HG03342 (cell line): ENCODE data around the gene SEC23IP.

Experiments used
- ATAC-seq: cut with Tn5 transposase; IDR thresholded peaks from one replicate; pipeline ENCODE4 v1.9.1; 2021; ENCODE audit warnings: mild to moderate bottlenecking, moderate library complexity; ENCODE audit not compliant: unreplicated experiment

The SEC23IP gene

DNA sequence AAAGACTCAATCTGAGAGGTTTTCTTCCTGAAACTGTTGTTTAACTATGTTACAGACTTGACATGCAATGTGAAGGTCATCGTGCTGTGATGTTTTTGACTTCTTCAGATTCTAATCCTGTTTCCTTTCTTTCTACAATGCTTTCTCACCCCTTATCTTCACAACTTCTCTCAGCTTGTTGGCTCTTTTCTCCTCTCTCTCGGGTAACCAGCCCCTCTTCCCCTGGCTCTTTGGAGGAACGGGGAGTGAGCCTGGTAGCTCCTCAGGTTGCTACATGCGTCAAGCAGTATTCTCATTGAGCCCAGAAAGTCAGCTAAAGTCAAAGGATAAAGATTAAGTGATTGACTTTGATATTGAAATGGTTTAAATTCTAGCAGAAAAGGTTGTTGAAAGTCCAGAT, 40.1 kb downstream of the SEC23IP start:
- ATAC-seq = no peak

DNA sequence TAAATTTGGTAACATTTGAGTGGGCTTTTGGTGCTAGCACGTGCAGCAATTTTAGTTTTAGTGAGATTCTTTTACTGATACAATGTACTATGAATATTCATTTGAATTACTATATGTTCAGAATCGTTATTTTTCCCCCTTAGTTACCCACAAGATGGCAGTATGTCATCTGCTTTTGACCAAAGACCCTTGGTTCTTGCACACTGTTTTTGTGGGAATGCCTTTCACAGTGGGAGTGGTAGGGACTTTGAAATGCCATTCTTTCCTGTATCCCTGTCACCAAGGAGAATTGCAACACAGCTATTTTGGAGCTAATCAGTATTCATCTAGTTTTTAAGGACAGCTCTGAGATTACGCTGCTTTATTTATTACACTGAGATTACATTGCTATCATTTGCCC, 40.6 kb downstream of the SEC23IP start:
- no peak for ATAC-seq

DNA sequence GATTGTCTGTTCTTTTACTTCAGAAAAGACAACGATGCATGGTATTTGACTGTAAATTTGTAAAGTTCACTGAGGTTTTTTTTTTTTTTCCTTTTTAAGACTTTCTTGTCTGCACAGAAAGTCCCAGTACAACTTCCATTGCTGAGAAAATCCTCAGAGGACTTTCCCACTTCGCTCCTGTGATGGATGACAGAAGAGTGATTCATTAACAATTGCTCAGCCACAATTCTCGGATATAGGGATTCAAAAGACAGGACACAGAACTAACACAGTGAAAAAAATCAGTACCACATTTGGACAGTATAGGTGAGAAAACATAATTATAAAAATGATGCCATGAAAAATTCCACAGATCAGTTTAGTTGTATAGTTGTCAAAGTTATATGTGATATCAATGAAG, 48.0 kb downstream of the SEC23IP start:
- no peak for ATAC-seq

DNA sequence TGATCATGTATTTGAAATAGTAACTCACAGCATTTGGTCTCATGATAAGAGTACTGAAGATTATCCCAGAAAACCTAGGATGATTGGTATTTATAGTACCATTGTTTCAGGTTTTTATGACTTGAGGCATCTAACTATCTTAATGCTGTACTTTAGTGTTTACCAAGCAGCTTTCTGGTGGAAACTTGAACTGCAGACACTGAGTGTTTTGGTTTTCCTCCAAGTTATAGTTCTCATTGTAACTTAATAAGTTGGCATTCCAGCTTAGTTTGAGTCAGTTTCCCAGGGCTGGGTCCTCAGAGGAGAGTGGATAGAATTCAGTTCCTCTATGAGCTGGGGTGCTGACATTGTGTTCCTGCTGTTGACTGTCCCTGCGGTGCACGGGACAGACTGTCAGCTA, 50.4 kb downstream of the SEC23IP start:
- no peak for ATAC-seq

DNA sequence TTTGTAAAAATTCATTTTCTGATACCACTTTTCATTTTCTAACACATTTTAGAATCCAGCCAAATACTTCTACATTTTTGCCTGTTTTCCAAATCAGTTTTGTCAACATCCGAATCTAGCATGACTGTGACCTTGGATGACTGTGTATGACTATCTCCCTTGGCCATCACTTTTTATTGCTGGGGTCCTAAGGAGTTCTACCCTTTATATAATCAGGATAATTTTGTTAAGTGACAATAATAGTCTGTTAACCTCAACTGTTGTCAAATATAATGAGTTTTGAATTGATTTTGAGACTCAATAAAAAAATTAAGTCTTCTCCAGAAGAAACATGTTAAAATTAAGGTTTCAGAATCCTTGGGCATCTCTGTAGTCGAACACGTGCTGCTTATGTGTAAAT, 53.3 kb downstream of the SEC23IP start:
- ATAC-seq = no peak

DNA sequence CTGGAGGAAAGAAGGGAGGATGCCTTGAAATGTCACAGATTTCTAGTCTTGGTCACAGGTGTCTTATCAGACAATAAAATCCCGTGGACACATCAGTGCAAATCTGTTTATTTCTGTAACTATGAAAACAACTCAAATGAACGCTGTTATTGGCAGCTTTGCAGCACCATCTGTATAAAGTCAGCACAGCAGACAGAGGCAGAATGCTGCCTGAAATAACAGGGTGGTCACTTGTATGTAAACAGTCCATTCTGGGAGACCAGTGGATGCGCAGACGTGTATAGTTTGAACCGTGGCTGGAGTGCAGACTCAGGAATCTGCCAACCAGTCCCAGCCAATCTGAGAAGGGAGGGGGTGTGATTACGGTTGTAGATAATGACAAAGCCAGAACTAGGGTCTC, 54.8 kb downstream of the SEC23IP start:
- no peak for ATAC-seq

DNA sequence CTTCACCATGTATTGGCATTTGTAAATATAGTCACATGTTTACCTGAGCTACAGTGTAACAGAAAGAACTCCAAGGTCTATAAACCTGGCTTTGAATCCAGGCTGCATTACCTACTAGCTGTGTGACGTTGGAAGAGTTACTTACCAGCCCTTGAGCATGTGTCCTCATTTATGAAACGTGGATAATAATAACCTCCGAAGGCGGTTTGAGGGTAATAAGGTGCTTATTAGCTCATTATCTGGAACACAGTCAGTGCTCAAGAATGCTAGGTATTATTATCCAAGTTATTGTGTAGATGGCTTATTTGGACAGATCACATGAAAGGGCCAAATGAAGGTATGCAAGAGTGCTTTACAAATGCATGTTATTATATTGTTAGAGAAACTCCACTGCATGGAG, 64.9 kb downstream of the SEC23IP start:
- ATAC-seq = no peak

DNA sequence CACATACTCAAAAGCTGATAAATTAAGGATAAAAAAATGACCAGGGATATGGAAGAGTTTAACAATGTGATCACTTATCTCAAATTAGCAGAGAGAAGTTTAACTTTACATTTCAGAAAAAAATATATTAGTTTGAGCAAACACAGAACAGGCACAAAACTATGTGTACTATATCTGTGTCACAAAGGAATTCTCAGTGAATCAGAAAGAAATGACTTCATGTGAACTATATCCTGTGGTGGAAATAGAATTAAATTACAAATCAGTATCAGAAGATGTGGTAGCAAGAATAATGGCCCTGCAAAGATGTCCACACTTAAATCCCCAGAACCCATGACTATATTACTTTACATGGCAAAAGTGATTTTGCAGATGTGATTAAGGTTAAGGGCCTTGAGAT, 70.3 kb downstream of the SEC23IP start:
- ATAC-seq = no peak

DNA sequence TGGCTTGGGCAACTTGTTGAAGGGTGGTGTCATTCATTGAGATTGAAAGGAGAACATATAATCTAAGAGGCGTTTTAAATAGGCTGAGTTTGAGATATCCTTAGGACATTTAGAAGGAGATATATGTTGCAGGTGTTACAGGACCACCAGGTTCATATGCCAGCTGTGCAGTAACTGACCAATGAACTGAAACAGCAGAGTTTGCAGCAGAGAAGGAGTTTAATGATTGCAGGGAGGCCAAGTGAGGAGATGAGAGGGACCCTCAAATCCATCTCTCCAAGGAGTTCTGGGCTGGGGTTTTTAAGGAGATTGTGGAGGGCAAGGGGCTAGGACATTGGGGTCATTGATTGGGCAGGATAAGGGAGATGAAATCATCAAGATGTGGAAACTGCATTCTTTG, 74.5 kb downstream of the SEC23IP start:
- no peak for ATAC-seq

DNA sequence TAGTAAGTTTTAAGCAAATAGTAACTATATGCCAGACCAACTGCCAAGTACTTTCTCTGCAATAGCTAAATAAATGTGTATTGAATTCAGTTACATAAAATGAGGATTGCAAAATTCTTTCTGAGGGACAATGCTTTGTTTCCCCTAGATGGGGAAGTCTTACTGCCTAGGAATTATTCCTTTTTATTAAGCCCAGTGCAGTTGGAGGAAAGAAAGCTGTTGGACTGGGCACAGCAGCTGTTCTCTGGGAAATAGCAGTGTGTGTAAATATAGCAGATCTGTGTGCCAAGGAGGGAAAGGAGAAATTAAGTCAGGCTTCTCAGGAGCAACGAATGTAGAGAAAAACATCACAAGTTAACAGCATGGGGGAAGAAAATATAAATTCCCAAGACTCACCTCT, 77.1 kb downstream of the SEC23IP start:
- ATAC-seq = no peak

DNA sequence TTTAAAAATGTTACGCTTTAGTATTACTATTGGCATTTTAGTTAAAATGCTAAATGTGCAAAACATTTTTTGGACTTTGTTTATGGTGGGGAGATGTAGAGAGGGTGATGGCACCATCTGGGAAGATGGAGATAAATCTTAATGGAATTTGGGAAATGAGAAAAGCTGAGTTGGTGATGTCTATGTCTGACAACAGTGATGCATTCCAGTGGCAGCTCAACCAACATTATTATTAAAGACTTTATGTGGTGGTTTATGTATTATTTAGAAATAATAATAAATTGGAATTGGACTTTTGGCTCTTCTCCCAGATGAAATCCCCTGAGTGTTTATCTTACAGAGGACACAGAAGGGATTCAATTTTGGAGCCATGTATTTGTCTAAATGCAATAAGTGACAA, 77.6 kb downstream of the SEC23IP start:
- no peak for ATAC-seq

DNA sequence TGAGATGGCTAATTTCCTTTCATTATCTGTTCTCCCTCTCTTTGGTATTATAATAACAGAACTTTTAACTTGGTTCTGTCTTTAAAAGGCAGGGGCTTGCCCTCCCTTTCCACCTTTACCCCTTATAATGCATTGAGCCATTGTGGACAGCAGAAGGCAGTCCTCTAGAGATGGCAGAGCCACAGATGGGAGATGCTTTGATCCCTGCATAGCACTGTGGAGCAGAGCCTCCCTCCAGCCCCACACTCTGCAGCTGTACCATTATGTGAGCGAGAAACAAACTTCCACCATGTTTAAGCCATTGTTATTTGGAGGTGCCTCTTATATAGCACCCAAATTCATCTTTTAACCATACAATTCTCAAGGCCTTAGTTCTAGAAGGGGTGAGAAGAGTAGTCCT, 78.4 kb downstream of the SEC23IP start:
- no peak for ATAC-seq

DNA sequence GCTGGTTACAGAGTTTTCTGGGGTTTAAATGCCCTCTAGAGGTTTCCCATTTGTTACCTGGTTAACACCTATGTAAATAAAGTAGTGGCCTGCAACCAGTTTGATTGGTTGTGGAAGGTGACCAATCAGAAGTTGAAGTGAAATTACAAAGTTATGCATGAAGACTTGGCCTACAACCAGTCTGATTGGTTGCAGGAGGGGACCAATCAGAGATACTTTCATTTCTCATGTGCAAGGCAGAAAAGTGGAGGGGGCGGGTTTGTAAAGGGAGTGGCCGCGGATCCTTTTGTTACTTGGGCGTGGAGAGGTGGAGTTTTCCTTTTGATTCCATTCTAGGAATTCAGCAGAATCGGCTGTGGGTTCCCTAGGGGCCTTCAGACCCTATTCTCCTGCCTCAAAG, 80.8 kb downstream of the SEC23IP start:
- no peak for ATAC-seq

DNA sequence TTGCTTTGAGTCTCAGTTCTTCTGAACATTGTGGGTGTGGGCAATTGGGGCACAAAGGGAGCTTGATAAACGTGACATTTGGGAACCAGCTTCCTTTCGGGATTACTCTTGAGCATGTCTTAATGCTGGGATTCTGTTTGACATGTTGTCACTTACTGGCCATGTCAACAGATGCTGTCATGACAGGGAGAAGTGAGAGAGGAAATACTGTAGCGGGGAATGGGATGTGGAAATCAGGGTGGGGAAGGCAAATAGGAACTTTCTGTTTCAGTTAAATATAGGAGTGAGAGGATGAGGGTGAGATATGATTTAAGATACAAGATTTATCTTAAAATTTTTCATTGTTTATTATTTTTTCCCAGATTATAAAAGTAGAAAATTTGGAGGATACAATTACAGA, 83.9 kb downstream of the SEC23IP start:
- ATAC-seq = no peak

DNA sequence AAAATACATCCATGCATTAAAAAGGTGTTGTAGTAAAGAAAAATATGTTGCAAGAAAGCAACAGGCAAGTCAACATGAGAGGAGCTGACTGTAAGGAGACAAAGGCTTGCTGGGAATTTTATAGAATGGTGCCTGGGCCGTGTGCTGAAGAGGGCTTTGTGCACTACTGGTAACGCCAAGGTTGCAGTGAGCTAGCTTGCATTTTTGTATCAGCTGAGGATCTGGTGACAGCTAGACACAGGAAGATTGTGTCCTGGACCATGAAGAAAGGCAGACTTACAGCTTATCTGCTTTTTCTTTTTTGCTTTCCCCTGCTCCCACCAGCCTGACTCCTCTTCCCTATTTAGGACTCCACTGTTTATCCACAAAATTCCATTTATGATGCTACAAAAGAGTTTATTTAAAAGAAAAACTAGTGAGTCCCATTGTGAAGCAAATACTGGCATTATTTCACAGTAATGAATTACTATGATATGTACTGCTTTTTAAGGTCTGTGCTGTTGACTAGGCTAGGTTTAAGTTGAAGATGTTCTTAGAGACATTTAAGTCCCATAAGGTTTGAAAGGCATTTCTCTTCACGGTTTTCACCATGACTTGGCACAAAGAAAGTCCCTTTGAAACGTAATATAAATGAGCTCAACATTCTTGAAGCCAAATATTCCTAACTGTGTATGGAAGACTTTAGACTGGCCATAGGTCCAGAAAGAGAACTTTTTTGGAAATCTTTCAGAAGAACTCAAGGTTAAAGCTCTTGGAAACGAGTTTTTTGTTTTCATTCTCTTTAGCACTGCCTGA, 88.6 kb downstream of the SEC23IP start:
- ATAC-seq = no peak

DNA sequence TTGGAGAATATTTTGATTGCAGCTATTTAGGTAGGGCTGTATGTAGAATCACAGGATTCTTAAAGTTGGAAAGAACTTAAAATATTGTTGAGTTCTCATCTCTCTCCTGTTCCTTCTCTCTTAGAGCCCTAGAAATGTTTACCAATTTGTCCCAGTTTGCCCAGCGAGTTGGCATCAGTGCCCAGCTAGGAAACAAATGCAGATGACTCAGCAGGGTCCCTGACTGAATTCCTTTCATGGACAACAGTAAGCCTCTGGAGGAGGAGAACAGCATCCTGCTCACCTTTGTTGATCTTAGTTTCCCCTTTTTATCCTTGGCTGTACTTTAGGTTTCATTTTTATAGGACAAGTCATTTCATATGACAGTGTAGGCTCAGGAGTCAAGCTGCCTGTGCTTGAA, 89.3 kb downstream of the SEC23IP start:
- ATAC-seq = no peak

DNA sequence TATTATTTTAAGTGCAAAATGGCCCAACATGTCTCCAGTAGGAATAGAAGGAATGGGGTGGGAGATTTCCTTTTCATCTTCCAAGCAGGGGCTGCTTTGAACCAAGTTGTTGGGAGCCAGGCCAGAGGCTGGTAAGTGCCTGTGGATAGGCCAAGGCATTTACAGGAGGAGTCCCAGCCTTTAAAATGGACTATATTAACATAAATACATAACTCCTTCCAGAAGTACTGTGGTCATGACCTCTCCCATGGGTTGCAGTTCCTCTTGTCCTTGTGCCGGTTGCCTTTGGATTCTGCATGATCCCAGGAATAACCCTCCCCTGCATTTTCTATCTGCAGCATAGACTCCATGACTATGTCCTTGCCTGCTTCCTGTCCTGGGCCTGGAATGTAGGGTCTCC, 95.8 kb downstream of the SEC23IP start:
- no peak for ATAC-seq

DNA sequence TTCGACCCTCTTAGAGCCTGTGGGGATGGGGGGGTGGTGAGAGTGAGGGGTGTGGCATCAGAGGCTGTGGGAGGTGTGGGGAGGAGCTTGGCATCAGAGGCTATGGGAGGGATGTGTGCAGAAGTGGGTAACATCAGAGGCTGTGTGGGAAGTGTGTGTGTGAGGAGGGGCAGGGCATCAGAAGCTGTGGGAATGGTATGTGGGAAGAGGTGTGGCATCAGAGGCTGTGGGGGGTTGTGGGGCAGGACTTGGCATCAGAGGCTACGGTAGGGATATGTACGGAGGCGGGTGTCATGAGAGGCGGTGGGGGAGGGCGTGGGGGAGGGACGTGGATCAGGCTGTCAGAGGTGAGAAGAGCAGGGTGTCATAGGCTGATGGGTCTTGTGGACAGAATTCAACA, 97.4 kb downstream of the SEC23IP start:
- no peak for ATAC-seq

DNA sequence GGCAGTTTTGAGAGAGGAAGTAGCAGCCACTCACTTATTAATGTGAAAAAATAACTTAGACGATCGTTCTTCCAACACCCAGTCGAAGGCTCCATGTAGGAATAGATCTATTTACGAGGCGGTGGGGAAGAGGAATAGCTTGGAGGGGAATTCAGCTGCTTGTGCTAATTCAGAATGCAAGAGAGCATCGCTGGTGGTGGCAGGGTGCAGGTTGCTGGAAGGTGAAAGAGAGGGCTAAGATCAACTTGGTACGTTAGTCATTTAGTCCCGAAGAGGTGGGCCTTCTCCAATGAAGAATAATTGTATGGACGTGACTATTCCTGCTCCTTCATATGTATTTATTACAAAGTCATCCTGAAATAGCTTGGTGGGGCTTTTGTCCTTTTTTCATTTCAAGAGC, 98.5 kb downstream of the SEC23IP start:
- ATAC-seq = no peak

DNA sequence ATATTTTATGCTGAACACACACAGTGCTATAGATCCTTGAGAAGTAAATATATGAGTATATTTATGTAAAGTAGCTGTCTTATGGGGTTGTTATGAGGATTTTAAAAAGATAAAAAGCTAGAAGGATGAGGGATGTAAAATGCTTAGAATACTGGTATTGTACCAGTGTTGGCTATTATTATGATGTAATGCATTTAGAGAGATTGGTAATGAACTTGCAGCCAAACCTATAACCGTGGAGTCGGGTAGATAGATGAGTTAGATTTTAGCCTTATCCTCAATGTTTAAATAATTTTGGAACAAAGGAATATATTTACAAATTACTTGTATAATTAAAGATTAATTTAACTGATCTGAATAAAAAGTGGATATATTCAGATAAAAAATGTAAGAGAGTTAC, 99.3 kb downstream of the SEC23IP start:
- no peak for ATAC-seq
